Measurements from ENCODE around the gene ANKRD36B.
"Not testable (repeated sequence)": the region's sequence is repeated elsewhere in the genome, so short reads cannot be mapped to it uniquely, and the experiment has no call there.

Gene ANKRD36B

DNA sequence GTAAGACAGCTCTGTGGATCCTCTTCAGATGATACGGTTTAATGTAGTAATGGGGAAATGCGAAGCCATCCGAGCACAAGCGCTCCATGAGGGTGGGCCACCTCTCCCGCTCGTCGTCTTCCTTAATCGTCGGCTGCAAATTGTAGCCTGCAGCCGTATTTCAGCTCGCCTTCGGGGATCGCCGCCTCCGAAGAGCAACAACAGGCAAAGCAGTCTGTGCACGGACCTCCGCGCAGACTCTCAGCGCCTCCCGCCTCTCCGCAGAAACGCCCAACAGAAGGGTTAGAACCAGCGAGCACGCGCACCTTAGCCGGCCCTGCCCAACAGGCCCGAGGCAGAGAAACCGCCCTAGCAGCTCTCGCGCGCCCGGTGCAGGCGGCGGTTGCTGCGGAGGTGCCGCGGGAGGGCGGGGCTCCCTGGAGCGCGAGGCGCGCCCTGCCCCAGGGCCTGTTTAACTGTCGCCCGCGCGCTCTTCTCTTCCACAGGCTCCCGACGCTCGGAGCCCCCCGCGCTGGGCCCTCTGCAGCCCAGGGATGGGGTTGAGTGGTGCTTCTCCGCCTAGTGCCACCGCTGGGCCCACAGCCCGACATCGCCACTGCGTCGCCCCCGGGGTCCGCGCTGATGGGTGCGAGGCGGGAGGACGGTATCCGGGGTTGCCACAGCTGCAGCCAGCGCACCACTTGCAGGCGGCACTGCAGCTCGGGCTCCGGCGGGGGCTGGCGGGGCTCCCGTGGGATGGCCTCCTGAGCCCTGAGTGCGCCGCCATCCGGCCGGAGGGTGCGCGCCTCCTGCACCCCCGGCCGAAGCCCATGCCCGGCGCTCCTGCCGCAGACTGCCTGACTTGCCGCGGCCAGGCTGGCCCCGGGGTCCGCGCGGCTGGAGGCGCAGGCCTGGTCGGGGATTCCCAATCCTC lies at the start of gene ANKRD36B:
ANKRD36B (minus strand) TSS at position 280 of the 913 bp plus-strand sequence; CDS start at position 88, 192 bp downstream.
- not testable (repeated sequence) for DNase-seq

DNA sequence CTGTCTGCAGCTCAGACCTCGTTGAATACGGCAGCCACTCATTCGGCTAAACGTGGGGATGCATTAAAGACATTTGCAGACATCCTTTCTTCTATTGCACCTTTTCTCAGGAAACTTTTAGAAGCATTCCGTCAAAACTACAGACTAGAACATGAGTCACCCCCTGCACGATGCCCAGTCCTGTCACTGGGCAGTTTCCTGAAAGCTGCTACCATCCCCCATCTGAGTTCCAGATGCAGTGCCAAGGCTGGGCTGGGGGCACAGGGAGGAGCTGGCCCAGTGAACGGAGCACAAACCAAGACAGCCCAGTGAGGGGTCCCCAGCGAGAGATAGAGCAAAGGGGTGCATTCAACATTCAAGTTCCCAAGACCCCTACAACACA lies 36.4 kb upstream of the ANKRD36B start:
- not testable (repeated sequence) for DNase-seq

DNA sequence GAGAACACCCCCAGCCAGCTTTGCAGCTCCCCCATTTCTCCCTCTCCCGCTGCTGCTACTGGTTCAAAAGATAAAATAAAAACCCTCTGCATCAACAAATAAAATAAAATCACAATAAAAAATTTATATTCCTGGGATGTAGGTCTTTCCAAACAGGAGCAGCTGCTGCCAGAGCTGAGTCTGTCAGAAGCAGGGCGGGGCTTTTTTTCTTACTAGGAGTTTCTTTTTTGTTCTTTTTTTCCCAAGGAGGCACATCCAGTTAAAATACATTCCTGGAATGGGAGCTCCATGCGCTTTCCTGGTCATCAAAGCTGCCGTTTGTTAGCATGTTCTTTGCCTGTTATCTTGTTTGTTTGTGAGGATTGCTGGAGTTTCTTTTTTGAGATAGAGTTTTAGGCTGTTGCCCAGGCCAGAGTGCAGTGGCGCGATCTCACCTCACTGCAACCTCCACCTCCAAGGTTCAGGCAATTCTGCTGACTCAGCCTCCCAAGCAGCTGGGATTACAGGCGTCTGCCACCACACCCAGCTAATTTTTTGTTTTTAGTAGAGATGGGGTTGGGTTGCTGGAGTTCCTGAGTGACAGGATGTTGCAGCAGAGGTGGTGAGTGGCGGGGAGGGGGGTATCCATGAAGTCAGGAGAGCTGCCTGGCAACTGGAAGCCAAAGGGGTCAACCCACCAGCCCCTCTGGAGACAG lies 35.8 kb upstream of the ANKRD36B start:
- not testable (repeated sequence) for DNase-seq

DNA sequence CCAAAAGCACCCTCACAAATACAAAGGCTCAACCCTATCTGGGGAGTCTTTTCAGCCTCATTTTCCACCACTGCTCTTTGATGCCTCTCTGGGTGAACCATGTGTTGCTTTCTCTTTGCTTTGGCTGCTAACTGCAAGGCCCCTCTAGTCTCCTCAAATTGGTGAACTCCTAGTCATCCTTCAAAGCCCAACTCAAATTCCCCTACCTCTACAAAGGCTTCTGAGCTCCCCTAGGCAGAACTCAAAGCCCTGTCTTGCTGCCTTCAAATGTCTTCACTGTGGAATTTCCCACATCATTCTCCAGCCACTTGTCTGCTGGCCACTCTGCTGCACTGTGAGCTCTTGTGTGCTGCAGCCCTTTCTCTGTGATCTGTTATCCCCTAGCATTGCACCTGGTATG lies 33.3 kb upstream of the ANKRD36B start:
- DNase-seq: not testable (repeated sequence)

DNA sequence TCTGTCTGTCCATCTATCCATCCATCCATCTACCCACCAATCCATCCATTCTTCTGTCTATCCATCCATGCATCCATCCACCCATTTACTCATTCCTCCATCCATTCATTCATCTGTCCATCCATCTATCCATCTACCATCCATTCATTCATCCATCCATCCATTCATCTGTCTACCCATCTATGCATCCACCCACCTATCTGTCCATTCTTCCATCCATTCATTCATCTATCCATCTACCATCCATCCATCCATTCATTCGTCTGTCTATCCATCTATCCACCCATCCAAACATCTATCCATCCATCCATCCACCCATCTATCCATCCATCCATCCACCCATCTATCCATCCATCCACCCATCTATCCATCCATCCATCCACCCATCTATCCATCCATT lies 30.8 kb upstream of the ANKRD36B start:
- DNase-seq: not testable (repeated sequence)

DNA sequence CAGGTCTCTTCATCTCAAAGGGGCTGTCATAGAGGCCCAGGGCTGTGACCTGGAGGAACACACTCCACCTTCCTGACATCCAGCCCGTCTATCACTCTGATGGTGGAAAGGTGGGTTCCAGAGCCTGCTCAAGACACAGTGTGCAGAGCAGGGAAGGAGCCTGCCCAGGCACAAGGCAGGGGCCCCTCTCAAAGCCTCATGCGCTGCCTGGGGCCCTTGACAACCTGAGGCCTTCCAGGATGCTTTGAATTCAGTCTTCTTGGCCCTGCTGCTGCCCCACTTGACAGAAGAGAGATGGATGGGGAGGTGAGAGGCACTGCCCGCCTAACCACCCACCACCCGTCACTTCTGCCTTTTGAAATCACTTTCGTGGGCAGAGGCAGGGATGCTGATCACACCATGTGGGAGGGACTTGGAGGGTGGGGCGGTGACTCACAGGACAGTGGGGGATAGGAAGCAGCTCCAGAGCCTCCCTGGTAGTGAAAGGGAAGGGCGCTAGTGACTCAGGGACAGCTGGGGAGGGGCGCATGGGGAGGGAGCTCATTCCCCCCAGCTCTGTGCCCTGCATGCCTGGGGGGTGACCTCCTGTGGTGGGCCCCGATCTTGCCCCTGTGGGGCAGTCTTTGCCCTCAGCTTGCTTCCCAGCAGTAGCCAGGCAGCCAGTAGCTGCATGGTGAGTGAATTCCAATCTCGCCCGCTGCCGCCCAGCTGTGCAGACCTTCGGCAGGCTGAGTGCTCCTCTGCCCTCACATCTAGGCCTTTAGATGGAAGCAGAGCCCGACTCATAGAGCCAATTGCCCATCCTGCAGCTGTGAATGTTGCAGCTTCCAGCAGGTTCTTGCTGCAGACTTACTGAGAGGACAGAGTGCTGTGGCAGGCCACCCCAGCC lies 29.5 kb upstream of the ANKRD36B start:
- not testable (repeated sequence) for DNase-seq

- no peak for DNase-seq
Observed at GRCh38 chr2:97617911-97618310, 28.2 kb upstream of the ANKRD36B start.

- not testable (repeated sequence) for DNase-seq
Observed at GRCh38 chr2:97615746-97616145, 26.1 kb upstream of the ANKRD36B start.

DNA sequence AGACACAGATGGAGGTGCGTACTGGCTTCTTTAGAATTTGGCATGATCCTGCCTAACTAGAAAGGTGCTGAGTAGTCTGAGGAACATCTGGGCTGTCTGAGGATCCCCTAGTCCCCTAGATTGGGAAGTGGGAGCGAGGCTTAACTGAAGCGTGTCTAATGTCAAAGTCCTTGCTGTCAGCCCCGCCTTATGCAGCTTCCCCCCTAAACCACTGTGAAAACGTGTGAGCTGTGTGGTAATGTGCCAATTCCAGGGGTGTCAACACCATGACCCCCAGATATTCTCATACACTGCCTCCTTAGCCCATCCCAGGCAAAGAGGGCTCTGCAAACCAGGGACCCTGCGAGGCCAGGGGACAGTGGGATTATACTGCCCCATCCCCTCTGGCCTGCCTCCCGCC lies 22.2 kb upstream of the ANKRD36B start:
- not testable (repeated sequence) for DNase-seq

- DNase-seq: not testable (repeated sequence)
Observed at GRCh38 chr2:97608745-97609144, 19.1 kb upstream of the ANKRD36B start.

- DNase-seq: not testable (repeated sequence)
Observed at GRCh38 chr2:97605524-97606339, 16.1 kb upstream of the ANKRD36B start.

DNA sequence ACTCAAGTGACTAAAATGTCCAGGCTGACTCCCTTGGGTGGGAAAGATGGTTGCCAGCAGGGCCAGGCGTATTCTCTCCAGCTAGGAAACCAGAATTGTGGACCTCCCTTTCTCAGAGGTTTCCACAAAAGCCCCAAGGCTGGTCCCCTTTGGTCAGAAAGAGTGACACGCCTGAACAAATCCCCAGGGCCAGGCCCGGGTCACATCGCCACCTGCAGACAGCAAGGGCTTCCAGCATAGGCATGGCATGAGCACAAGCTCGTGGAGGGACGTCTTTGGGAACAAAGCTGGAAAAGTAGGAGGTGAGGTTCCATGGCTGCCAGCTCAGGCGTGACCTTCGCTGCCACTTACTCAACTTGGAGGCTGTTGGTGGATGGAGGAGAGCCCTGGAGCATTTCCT lies 15.4 kb upstream of the ANKRD36B start:
- DNase-seq: not testable (repeated sequence)

GRCh38 chr2:97601537-97601936 lies 11.9 kb upstream of the ANKRD36B start:
- not testable (repeated sequence) for DNase-seq

GRCh38 chr2:97596180-97596579 lies 6.5 kb upstream of the ANKRD36B start:
- not testable (repeated sequence) for DNase-seq

- DNase-seq: not testable (repeated sequence)
Observed at GRCh38 chr2:97593520-97593919, 3.8 kb upstream of the ANKRD36B start.

DNA sequence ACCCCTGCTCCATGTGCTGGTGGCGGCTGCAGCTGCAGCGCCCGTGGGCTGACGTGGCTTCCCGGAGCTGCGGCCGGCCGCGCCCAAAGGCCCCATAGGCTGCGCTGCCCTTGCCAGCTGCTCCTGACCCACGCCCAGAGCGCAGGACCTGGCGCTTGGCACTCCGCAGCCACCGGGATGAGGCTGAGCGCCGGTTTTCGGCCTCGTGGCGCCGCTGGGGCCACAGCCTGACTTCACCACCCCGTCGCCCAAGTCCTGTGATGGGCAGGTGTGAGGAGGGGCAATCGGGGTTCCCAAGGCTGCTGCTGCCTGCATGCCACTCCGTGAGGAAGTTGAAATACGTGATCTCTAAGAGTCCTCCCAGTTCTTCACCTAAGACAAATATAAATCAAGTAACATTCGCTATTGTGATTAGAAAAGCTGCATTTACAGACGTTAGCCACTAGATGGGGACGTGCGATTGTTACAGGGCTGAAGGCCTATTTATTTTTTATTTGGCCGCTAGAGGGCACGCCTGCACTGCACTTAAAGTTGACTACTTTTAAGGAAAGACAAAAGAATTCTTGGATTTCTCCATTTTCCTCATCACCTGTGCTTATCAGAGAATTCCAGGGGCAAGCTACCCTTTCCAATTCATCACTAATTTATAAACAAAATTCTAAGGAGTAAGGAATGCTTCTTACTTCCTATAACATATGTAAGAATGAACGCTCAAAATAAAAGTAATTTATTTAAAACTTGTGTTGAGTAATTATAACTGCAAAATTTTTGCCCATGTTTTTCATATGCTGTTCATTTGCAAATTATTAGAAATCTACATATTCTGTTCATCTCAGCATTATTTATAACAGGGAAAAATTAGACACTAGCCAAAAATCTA lies 1.1 kb upstream of the ANKRD36B start:
- not testable (repeated sequence) for DNase-seq

GRCh38 chr2:97589257-97589597 lies 450 bp downstream of the ANKRD36B start:
- DNase-seq: not testable (repeated sequence)

DNA sequence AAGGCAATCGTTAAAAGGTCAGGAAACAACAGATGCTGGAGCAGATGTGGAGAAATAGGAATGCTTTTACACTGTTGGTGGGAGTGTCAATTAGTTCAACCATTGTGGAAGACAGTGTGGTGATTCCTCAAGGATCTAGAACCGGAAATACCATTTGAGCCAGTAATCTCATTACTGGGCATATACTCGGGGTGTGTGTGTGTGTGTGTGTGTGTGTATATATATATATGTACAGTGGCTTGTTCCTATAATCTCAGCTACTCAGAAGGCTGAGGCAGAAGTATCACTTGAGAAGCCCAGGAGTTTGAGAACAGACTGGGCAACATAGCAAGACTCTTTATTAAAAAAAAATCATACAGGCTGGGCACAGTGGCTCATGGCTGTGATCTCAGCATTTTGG lies 24.0 kb downstream of the ANKRD36B start:
- not testable (repeated sequence) for DNase-seq

DNA sequence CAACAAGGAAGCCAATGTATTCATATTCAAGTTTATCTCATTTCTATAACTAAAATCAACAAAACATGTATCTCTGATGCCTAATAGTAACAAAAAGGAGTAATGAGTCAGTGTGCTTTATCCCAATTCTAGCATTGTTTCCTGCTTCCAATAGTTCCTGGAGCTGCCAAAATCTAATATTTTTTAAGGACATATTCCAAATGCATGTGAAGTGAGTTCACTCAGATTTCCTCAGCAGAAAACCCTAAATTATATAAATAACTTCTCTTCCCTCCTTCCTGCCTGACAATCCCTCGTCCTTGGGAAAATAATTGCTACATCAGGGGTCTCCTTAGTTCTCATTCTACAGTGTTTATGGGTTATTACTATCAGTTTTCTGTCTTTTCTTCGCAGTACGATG lies 37.3 kb downstream of the ANKRD36B start:
- DNase-seq: not testable (repeated sequence)

- not testable (repeated sequence) for DNase-seq
Observed at GRCh38 chr2:97550498-97550897, 39.2 kb downstream of the ANKRD36B start.

DNA sequence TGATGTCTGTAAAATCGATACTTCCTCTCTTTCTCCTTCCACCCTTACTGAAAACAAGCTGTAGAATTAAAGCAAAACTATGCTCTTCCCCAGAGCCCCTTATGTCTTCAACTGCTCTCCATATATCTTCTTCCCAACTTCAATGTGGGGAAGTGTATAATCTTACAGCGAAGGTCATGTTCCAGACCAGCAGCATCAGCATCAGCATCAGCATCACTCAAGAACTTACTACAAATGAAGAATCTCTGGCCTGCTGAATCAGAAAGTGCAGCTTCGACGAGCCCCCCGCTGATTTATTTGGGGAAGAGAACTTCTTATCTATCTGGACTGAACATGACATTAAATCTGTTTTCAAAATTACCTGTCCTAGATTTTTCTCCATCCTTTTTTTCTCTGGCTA lies 40.6 kb downstream of the ANKRD36B start:
- DNase-seq: not testable (repeated sequence)

Data from NCI-H2107 (cell line).